A549 (cell line): ENCODE measurements around the gene HP1BP3. TPM values are rescaled to one million over a fixed set of nuclear protein-coding genes. Genes with fewer than 3 reads are reported as not detected.
"Not testable (repeated sequence)": the region's sequence is repeated elsewhere in the genome, so short reads cannot be mapped to it uniquely, and the experiment has no call there.

Source experiments
- ATAC-seq, 2 experiments: fragments of 200-7000 bp in 1 of 2; fragments of >200 bp in 1 of 2; cut with Nextera tagmentation in 1 of 2; cut with Tn5 transposase in 1 of 2; 3 replicates each; pipeline versions ENCODE4 v1.8.0 to v1.9.1; 2018 to 2020; ENCODE audit warnings: mild to moderate bottlenecking in 1 of 2, moderate library complexity in 1 of 2
- CTCF ChIA-PET: fragments of 300-600 bp; sonication (Branson Sonifier 250); formaldehyde crosslinking; extraction: SDS; loops from one replicate; lab custom pipeline; 2021; ENCODE audit warnings: antibody characterized with exemption, inconsistent platforms; lab: Yijun Ruan, JAX
- POLR2A ChIA-PET: fragments of 350-600 bp; formaldehyde crosslinking; extraction: SDS; loops from one replicate; lab custom pipeline; 2021; ENCODE audit warnings: antibody characterized with exemption, inconsistent platforms; lab: Yijun Ruan, JAX
- DNase-seq, 2 experiments: peaks; one replicate each; pipeline versions ENCODE4 v3.0.0 to v3.0.0-alpha.2; 2011 to 2016; ENCODE audit warnings: low read depth in 1 of 2, low spot score in 1 of 2
- FAIRE-seq: peaks from 2 replicates; lab custom pipeline; 2011; peaks lifted over from hg19 to GRCh38; lab: Jason Lieb, UNC
- H3K27ac ChIP-seq, 2 experiments: fragments of >200 bp; sonication (Bioruptor Twin); formaldehyde crosslinking; 3 replicates each; pipeline ENCODE4 v1.5.1; 2016 to 2017
- H3K4me1 ChIP-seq: fragments of >200 bp; sonication (Bioruptor Twin); formaldehyde crosslinking; 3 replicates; pipeline ENCODE4 v1.6.1; 2016
- H3K4me2 ChIP-seq: fragments of >200 bp; sonication (Bioruptor Twin); formaldehyde crosslinking; 3 replicates; pipeline ENCODE4 v1.6.1; 2016
- H3K4me3 ChIP-seq: fragments of >200 bp; sonication (Bioruptor Twin); formaldehyde crosslinking; 3 replicates; pipeline ENCODE4 v1.5.1; 2016
- H3K9me3 ChIP-seq: fragments of >200 bp; sonication (Bioruptor Twin); formaldehyde crosslinking; 3 replicates; pipeline ENCODE4 v1.6.1; 2016
- CBX8 ChIP-seq: fragments of 200-600 bp; sonication (generic); IDR thresholded peaks from 2 replicates; pipeline ENCODE4 v1.6.1; 2016
- EHMT2 ChIP-seq: fragments of 200-600 bp; sonication (generic); IDR thresholded peaks from 2 replicates; pipeline ENCODE4 v1.6.1; 2016; ENCODE audit warnings: antibody characterized with exemption, low read depth, mild to moderate bottlenecking, moderate library complexity
- ESRRA ChIP-seq: fragments of 150-350 bp; IDR thresholded peaks from 2 replicates; pipeline ENCODE4 v1.6.1; 2014; ENCODE audit warnings: mild to moderate bottlenecking, low read length, borderline replicate concordance
- FOXS1 ChIP-seq: fragments of 250-450 bp; sonication (Bioruptor Pico); IDR thresholded peaks from 2 replicates; pipeline ENCODE4 v1.5.0; 2020; ENCODE audit warnings: mild to moderate bottlenecking, moderate library complexity
- GATA3 ChIP-seq: IDR thresholded peaks from 2 replicates; pipeline ENCODE4 v1.6.1; 2012; ENCODE audit warnings: borderline replicate concordance
- HDAC2 ChIP-seq: fragments of 200-600 bp; sonication (generic); IDR thresholded peaks from 2 replicates; pipeline ENCODE4 v1.6.1; 2016
- HOXA7 ChIP-seq: fragments of 250-450 bp; sonication (Bioruptor Pico); IDR thresholded peaks from 2 replicates; pipeline ENCODE4 v1.5.0; 2020; ENCODE audit warnings: mild to moderate bottlenecking, moderate library complexity
- JUN ChIP-seq, 2 experiments: fragments of >200 bp; sonication (Bioruptor Twin); formaldehyde crosslinking; IDR thresholded peaks; 2 replicates in 1 of 2; 3 replicates in 1 of 2; pipeline ENCODE4 v1.6.1; 2016 to 2017
- KDM1A ChIP-seq: fragments of 200-600 bp; sonication (generic); IDR thresholded peaks from 2 replicates; pipeline ENCODE4 v1.6.1; 2016; ENCODE audit warnings: low read depth, mild to moderate bottlenecking
- MYC ChIP-seq: IDR thresholded peaks from 2 replicates; pipeline ENCODE4 v1.6.1; 2012; ENCODE audit warnings: mild to moderate bottlenecking, inconsistent platforms, low read length, improper control_type of control experiment, borderline replicate concordance
- NPAS2 ChIP-seq: fragments of 250-450 bp; sonication (Bioruptor Pico); IDR thresholded peaks from 2 replicates; pipeline ENCODE4 v1.8.0; 2022; ENCODE audit warnings: mild to moderate bottlenecking, moderate library complexity, borderline replicate concordance
- NR3C1 ChIP-seq: fragments of >200 bp; sonication (Bioruptor Twin); formaldehyde crosslinking; IDR thresholded peaks from 3 replicates; pipeline ENCODE4 v1.6.1; 2017
- PBX3 ChIP-seq: IDR thresholded peaks from 2 replicates; pipeline ENCODE4 v1.6.1; 2012
- PHF8 ChIP-seq: fragments of 200-600 bp; sonication (generic); IDR thresholded peaks from 2 replicates; pipeline ENCODE4 v1.6.1; 2016; ENCODE audit warnings: low read depth, mild to moderate bottlenecking, antibody characterized with exemption, moderate library complexity, borderline replicate concordance
- POLR2A ChIP-seq: IDR thresholded peaks from 2 replicates; pipeline ENCODE4 v1.6.1; 2012; ENCODE audit warnings: mild to moderate bottlenecking, low read length
- POLR2AphosphoS2 ChIP-seq: conservative IDR thresholded peaks from 2 replicates; pipeline ENCODE4 v1.6.1; 2012; ENCODE audit warnings: low read length, improper control_type of control experiment, inconsistent platforms
- SMC3 ChIP-seq: fragments of >200 bp; sonication (Bioruptor Twin); formaldehyde crosslinking; IDR thresholded peaks from 3 replicates; pipeline ENCODE4 v1.6.1; 2018; ENCODE audit warnings: inconsistent platforms
- TFCP2L1 ChIP-seq: fragments of 250-450 bp; sonication (Bioruptor Pico); IDR thresholded peaks from 2 replicates; pipeline ENCODE4 v1.5.0; 2021; ENCODE audit warnings: mild to moderate bottlenecking
- TP53 ChIP-seq: fragments of 250-450 bp; sonication (Bioruptor Pico); IDR thresholded peaks from 2 replicates; pipeline ENCODE4 v1.5.0; 2021; ENCODE audit warnings: mild to moderate bottlenecking, moderate library complexity
- ZSCAN20 ChIP-seq: fragments of 250-450 bp; sonication (Bioruptor Pico); IDR thresholded peaks from 2 replicates; pipeline ENCODE4 v1.8.0; 2022; ENCODE audit warnings: mild to moderate bottlenecking, moderate library complexity
- WGBS: methylation state at CpG from one replicate; pipeline ENCODE4 v1.1.6; 2017; ENCODE audit errors: missing lambda C conversion rate; 5-methylcytosine and 5-hydroxymethylcytosine counted together
- polyA plus RNA-seq, 4 experiments: library from polyadenylated mRNA; depleted of rRNA in 3 of 4; stranded (reverse); fragments of >200 nt; fragmentation: RNase III in 1 of 4; extraction: RNeasy Plus Mini Kit Qiagen cat#74134 plus additional on column Dnase treatment in 1 of 4; gene quantifications; 2 replicates in 3 of 4; 3 replicates in 1 of 4; pipeline ENCODE4 v1.2.3, GENCODE V29; 2011 to 2017
- TF ChIP-seq, protein P1 (sequence below): fragments of 200-600 bp; sonication (generic); IDR thresholded peaks from 2 replicates; pipeline ENCODE4 v1.6.1; 2016; ENCODE audit warnings: antibody characterized with exemption, mild to moderate bottlenecking, moderate library complexity
- TF ChIP-seq, protein P2 (sequence below): fragments of 250-450 bp; sonication (Bioruptor Pico); IDR thresholded peaks from 2 replicates; pipeline ENCODE4 v1.5.0; 2021; ENCODE audit warnings: mild to moderate bottlenecking, moderate library complexity, borderline replicate concordance
- TF ChIP-seq, protein P3 (sequence below): IDR thresholded peaks from 2 replicates; pipeline ENCODE4 v1.6.1; 2012

The HP1BP3 gene
- polyA plus RNA-seq, 2 of the 4 experiments (the other 2 are of a cell fraction), result 159 to 214 TPM

GRCh38 chr1:20792196-20792595, 5.1 kb upstream of the HP1BP3 start:
- 91% methylated on average over 2 of the region's 2 CpGs for WGBS
- H3K27ac ChIP-seq, result 0 out of 6 replicates have a peak overlapping the region, but pooled peaks of 1 of the 2 experiments have one; percentile 31
- peaks cover 10% of the 10 kb centered on the region for H3K4me1 ChIP-seq
- no peak overlapping the region for H3K4me3 ChIP-seq
- H3K4me2 ChIP-seq, result no peak overlapping the region
- POLR2A ChIA-PET, result no interaction called here
- no peak for FAIRE-seq
- CTCF ChIA-PET, result no interaction called here
- H3K9me3 ChIP-seq, result no peaks in the 10 kb centered on the region
- ATAC-seq, result no peak
- TF ChIP-seq ZSCAN20 (CRISPR knock-in tag) (no peak), SMC3 (no peak), EHMT2 (no peak), HDAC2 (no peak), TP53 (CRISPR knock-in tag) (no peak), NR3C1 (no peak), CBX8 (no peak), POLR2A (no peak), POLR2AphosphoS2 (no peak), PBX3 (no peak), PHF8 (no peak), NPAS2 (no peak)
- TF ChIP-seq, protein P1, sequence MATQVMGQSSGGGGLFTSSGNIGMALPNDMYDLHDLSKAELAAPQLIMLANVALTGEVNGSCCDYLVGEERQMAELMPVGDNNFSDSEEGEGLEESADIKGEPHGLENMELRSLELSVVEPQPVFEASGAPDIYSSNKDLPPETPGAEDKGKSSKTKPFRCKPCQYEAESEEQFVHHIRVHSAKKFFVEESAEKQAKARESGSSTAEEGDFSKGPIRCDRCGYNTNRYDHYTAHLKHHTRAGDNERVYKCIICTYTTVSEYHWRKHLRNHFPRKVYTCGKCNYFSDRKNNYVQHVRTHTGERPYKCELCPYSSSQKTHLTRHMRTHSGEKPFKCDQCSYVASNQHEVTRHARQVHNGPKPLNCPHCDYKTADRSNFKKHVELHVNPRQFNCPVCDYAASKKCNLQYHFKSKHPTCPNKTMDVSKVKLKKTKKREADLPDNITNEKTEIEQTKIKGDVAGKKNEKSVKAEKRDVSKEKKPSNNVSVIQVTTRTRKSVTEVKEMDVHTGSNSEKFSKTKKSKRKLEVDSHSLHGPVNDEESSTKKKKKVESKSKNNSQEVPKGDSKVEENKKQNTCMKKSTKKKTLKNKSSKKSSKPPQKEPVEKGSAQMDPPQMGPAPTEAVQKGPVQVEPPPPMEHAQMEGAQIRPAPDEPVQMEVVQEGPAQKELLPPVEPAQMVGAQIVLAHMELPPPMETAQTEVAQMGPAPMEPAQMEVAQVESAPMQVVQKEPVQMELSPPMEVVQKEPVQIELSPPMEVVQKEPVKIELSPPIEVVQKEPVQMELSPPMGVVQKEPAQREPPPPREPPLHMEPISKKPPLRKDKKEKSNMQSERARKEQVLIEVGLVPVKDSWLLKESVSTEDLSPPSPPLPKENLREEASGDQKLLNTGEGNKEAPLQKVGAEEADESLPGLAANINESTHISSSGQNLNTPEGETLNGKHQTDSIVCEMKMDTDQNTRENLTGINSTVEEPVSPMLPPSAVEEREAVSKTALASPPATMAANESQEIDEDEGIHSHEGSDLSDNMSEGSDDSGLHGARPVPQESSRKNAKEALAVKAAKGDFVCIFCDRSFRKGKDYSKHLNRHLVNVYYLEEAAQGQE, result no peak
- TF ChIP-seq, protein P2, sequence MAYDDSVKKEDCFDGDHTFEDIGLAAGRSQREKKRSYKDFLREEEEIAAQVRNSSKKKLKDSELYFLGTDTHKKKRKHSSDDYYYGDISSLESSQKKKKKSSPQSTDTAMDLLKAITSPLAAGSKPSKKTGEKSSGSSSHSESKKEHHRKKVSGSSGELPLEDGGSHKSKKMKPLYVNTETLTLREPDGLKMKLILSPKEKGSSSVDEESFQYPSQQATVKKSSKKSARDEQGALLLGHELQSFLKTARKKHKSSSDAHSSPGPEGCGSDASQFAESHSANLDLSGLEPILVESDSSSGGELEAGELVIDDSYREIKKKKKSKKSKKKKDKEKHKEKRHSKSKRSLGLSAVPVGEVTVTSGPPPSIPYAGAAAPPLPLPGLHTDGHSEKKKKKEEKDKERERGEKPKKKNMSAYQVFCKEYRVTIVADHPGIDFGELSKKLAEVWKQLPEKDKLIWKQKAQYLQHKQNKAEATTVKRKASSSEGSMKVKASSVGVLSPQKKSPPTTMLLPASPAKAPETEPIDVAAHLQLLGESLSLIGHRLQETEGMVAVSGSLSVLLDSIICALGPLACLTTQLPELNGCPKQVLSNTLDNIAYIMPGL (CRISPR knock-in tag), result no peak
- TF ChIP-seq, protein P3, sequence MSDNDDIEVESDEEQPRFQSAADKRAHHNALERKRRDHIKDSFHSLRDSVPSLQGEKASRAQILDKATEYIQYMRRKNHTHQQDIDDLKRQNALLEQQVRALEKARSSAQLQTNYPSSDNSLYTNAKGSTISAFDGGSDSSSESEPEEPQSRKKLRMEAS, result no peak
- DNase-seq, result no peak

DNA sequence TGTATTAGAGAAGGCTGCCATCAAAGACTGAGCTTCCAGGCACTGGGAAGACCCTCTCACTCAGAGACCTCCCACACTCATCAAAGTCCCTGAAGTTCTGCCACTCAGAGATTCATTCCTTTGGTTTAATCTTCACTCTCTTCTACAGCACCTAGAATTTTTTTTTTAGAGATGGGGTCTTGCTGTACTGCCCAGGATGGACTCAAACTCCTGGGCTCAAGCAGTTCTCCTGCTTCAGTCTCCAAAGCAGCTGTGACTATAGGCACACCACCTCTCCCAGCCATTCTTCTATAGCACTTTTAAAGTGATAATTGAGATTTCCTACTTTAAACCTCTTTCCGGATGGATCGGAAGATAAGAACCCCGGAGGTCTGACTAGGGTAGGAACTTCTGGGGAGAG, 3.7 kb upstream of the HP1BP3 start:
- TF ChIP-seq FOXS1 (CRISPR knock-in tag) (no peak), EHMT2 (no peak), KDM1A (no peak), JUN (IDR thresholded peaks at IDR 0.05) (no peak), HOXA7 (no peak), GATA3 (no peak), MYC (no peak), SMC3 (no peak), ESRRA (no peak), TFCP2L1 (CRISPR knock-in tag) (no peak)
- H3K4me3 ChIP-seq, result no peak overlapping the region
- no peak overlapping the region for H3K4me2 ChIP-seq
- FAIRE-seq, result no peak
- peaks cover 10% of the 10 kb centered on the region for H3K4me1 ChIP-seq
- CTCF ChIA-PET, result interaction anchor here (0.7 kb wide), 1 partner anchor 11 kb away, joined by 3 read pairs; no protein-coding TSS in a partner anchor
- WGBS, result 96% methylated on average over 3 of the region's 3 CpGs
- peak overlapping the region in 1 of 2 experiments; percentile 31; a peak in 1 of 6 replicates for H3K27ac ChIP-seq
- ATAC-seq, result no peak
- DNase-seq, result no peak
- POLR2A ChIA-PET, result no interaction called here
- no peaks in the 10 kb centered on the region for H3K9me3 ChIP-seq

DNA sequence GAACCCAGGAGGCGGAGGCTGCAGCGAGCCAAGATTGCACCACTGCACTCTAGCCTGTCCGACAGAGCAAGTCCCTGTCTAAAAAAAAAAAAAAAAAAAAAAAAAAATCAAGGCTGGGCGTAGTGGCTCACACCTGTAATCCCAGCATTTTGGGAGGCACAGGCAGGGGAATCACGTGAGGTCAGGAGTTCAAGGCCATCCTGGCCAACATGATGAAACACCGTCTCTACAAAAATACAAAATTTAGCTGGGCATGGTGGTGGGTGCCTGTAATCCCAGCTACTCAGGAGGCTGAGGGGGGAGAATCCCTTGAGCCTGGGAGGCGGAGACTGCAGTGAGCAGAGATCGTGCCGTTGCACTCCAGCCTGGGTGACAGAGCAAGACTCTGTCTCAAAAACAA, 2.5 kb upstream of the HP1BP3 start:
- FAIRE-seq, DNase-seq, ATAC-seq, POLR2A ChIA-PET, H3K4me2 ChIP-seq, H3K9me3 ChIP-seq, H3K4me3 ChIP-seq: not testable (repeated sequence)
- H3K4me1 ChIP-seq, result peaks cover 16% of the 10 kb centered on the region
- 88% methylated on average over 8 of the region's 9 CpGs for WGBS
- CTCF ChIA-PET, result interaction anchor here (3.9 kb wide), 1 partner anchor 93 kb away, joined by 18 read pairs; no protein-coding TSS in a partner anchor
- 0 out of 6 replicates have a peak overlapping the region, but pooled peaks of 1 of the 2 experiments have one; percentile 46 for H3K27ac ChIP-seq
